ENCODE measurements around the gene MAFG. TPM values are rescaled to one million over a fixed set of nuclear protein-coding genes. Genes with fewer than 3 reads are reported as not detected.

The MAFG gene
- total and polyA plus RNA-seq, 2 experiments from 2014 or later, result 17.2 to 33.4 TPM

GRCh38 chr17:81885454-81885853 is 42.1 kb downstream of the MAFG start:
- peaks cover 32% of the 10 kb centered on the region for H3K36me3 ChIP-seq (ENCODE audit: insufficient read depth)
- no peak for ATAC-seq
- no peaks in the 10 kb centered on the region for H3K9me3 Mint-ChIP-seq

More at GRCh38 chr17:81885454-81885853, 42.1 kb downstream of the MAFG start:
- DNase-seq (ENCODE audit: low spot score), result no peak
- Histone ChIP-seq H3K27ac (ENCODE audit: low read depth) (no peak overlapping the region), H3F3A (replicated peaks; ENCODE audit: low read depth) (peaks cover 19% of the 10 kb centered on the region), H3K4me3 (no peak overlapping the region), H4K20me1 (replicated peaks; ENCODE audit: insufficient read depth) (peaks cover 18% of the 10 kb centered on the region), H3K4me2 (no peak overlapping the region), H2AFZ (no peak overlapping the region), H3K27me3 (ENCODE audit: insufficient read depth) (no peaks in the 10 kb centered on the region), H3K9me2 (ENCODE audit: insufficient read depth) (no peaks in the 10 kb centered on the region), H3K79me2 (replicated peaks; ENCODE audit: insufficient read depth) (peaks cover 34% of the 10 kb centered on the region), H3K4me1 (ENCODE audit: insufficient read depth) (peaks cover 8% of the 10 kb centered on the region; the same call in 1 of the 2 replicates)
- no peak for TF ChIP-seq ZNF114 (CRISPR knock-in tag; IDR thresholded peaks at IDR 0.05)
- TF ChIP-seq CREB1 (CRISPR knock-in tag; IDR thresholded peaks at IDR 0.05; ENCODE audit: low read depth), result no peak
- TF ChIP-seq, protein P1, sequence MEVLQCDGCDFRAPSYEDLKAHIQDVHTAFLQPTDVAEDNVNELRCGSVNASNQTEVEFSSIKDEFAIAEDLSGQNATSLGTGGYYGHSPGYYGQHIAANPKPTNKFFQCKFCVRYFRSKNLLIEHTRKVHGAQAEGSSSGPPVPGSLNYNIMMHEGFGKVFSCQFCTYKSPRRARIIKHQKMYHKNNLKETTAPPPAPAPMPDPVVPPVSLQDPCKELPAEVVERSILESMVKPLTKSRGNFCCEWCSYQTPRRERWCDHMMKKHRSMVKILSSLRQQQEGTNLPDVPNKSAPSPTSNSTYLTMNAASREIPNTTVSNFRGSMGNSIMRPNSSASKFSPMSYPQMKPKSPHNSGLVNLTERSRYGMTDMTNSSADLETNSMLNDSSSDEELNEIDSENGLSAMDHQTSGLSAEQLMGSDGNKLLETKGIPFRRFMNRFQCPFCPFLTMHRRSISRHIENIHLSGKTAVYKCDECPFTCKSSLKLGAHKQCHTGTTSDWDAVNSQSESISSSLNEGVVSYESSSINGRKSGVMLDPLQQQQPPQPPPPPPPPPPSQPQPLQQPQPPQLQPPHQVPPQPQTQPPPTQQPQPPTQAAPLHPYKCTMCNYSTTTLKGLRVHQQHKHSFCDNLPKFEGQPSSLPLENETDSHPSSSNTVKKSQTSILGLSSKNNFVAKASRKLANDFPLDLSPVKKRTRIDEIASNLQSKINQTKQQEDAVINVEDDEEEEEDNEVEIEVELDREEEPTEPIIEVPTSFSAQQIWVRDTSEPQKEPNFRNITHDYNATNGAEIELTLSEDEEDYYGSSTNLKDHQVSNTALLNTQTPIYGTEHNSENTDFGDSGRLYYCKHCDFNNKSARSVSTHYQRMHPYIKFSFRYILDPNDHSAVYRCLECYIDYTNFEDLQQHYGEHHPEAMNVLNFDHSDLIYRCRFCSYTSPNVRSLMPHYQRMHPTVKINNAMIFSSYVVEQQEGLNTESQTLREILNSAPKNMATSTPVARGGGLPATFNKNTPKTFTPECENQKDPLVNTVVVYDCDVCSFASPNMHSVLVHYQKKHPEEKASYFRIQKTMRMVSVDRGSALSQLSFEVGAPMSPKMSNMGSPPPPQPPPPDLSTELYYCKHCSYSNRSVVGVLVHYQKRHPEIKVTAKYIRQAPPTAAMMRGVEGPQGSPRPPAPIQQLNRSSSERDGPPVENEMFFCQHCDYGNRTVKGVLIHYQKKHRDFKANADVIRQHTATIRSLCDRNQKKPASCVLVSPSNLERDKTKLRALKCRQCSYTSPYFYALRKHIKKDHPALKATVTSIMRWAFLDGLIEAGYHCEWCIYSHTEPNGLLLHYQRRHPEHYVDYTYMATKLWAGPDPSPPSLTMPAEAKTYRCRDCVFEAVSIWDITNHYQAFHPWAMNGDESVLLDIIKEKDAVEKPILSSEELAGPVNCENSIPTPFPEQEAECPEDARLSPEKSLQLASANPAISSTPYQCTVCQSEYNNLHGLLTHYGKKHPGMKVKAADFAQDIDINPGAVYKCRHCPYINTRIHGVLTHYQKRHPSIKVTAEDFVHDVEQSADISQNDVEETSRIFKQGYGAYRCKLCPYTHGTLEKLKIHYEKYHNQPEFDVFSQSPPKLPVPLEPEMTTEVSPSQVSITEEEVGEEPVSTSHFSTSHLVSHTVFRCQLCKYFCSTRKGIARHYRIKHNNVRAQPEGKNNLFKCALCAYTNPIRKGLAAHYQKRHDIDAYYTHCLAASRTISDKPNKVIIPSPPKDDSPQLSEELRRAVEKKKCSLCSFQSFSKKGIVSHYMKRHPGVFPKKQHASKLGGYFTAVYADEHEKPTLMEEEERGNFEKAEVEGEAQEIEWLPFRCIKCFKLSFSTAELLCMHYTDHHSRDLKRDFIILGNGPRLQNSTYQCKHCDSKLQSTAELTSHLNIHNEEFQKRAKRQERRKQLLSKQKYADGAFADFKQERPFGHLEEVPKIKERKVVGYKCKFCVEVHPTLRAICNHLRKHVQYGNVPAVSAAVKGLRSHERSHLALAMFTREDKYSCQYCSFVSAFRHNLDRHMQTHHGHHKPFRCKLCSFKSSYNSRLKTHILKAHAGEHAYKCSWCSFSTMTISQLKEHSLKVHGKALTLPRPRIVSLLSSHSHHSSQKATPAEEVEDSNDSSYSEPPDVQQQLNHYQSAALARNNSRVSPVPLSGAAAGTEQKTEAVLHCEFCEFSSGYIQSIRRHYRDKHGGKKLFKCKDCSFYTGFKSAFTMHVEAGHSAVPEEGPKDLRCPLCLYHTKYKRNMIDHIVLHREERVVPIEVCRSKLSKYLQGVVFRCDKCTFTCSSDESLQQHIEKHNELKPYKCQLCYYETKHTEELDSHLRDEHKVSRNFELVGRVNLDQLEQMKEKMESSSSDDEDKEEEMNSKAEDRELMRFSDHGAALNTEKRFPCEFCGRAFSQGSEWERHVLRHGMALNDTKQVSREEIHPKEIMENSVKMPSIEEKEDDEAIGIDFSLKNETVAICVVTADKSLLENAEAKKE (CRISPR knock-in tag; IDR thresholded peaks at IDR 0.05), result no peak
- TF ChIP-seq REST (IDR thresholded peaks at IDR 0.05; ENCODE audit: unreplicated experiment), result no peak
- TF ChIP-seq EZH2 (IDR thresholded peaks at IDR 0.05; ENCODE audit: low read depth, unreplicated experiment), result no peak
- no peak for TF ChIP-seq ZNF331 (CRISPR knock-in tag; IDR thresholded peaks at IDR 0.05; ENCODE audit: low read depth)
- no peak for TF ChIP-seq CTCF (conservative IDR thresholded peaks at IDR 0.05; ENCODE audit: low read depth in 2 of 2)
- TF ChIP-seq NANOG (IDR thresholded peaks at IDR 0.05; ENCODE audit: borderline replicate concordance), result no peak
- TF ChIP-seq POLR2AphosphoS5 (IDR thresholded peaks at IDR 0.05; ENCODE audit: low read depth), result no peak
- no peak for TF ChIP-seq STAT1 (IDR thresholded peaks at IDR 0.05; ENCODE audit: unreplicated experiment)
- TF ChIP-seq ETS1 (IDR thresholded peaks at IDR 0.05), result no peak
- TF ChIP-seq EZH2phosphoT487 (IDR thresholded peaks at IDR 0.05; ENCODE audit: unreplicated experiment), result no peak
- no peak for TF ChIP-seq JUNB (IDR thresholded peaks at IDR 0.05; ENCODE audit: unreplicated experiment)
- H3K4me1 Mint-ChIP-seq, result peaks cover 4% of the 10 kb centered on the region; the same call in 1 of the 3 replicates
- H3K27ac Mint-ChIP-seq, result no peak overlapping the region
- peaks cover 88% of the 10 kb centered on the region for H3K36me3 Mint-ChIP-seq (ENCODE audit: low read depth)
- H3K27me3 Mint-ChIP-seq (ENCODE audit: insufficient read depth, low read depth, poor library complexity), result peaks cover 23% of the 10 kb centered on the region
- H3K4me3 Mint-ChIP-seq, result no peak overlapping the region
